GM21528 (cell line): ENCODE data around the gene MACROD2.
"Not testable (repeated sequence)": the region's sequence is repeated elsewhere in the genome, so short reads cannot be mapped to it uniquely, and the experiment has no call there.

Source experiments
- ATAC-seq: cut with Tn5 transposase; IDR thresholded peaks from one replicate; pipeline ENCODE4 v1.9.1; 2021; ENCODE audit warnings: mild to moderate bottlenecking, moderate library complexity; ENCODE audit not compliant: unreplicated experiment, low FRiP score

The MACROD2 gene

GRCh38 chr20:16011519-16011918 is 2016.2 kb downstream of the MACROD2 start:
- no peak for ATAC-seq

GRCh38 chr20:16012934-16013333 is 2017.6 kb downstream of the MACROD2 start:
- ATAC-seq = not testable (repeated sequence)

- no peak for ATAC-seq
Observed at GRCh38 chr20:16013631-16014030, 2018.3 kb downstream of the MACROD2 start.

- no peak for ATAC-seq
Observed at GRCh38 chr20:16014436-16014835, 2019.1 kb downstream of the MACROD2 start.

- no peak for ATAC-seq
Observed at GRCh38 chr20:16017656-16018055, 2022.3 kb downstream of the MACROD2 start.

- no peak for ATAC-seq
Observed at GRCh38 chr20:16018881-16019280, 2023.6 kb downstream of the MACROD2 start.

- ATAC-seq = no peak
Observed at GRCh38 chr20:16020971-16021370, 2025.7 kb downstream of the MACROD2 start.

- ATAC-seq = no peak
Observed at GRCh38 chr20:16025084-16025483, 2029.8 kb downstream of the MACROD2 start.

GRCh38 chr20:16027686-16028085 is 2032.4 kb downstream of the MACROD2 start:
- no peak for ATAC-seq

- ATAC-seq = no peak
Observed at GRCh38 chr20:16028923-16029322, 2033.6 kb downstream of the MACROD2 start.

- no peak for ATAC-seq
Observed at GRCh38 chr20:16030253-16030652, 2034.9 kb downstream of the MACROD2 start.

GRCh38 chr20:16035576-16035975 is 2040.3 kb downstream of the MACROD2 start:
- ATAC-seq = no peak

- ATAC-seq = no peak
Observed at GRCh38 chr20:16036331-16036730, 2041.0 kb downstream of the MACROD2 start.

GRCh38 chr20:16040742-16041141 is 2045.4 kb downstream of the MACROD2 start:
- ATAC-seq = no peak

GRCh38 chr20:16042731-16043130 is 2047.4 kb downstream of the MACROD2 start:
- no peak for ATAC-seq

- no peak for ATAC-seq
Observed at GRCh38 chr20:16043931-16044330, 2048.6 kb downstream of the MACROD2 start.

GRCh38 chr20:16048876-16049275 is 2053.6 kb downstream of the MACROD2 start:
- ATAC-seq = no peak

GRCh38 chr20:16049529-16050093 is 2054.3 kb downstream of the MACROD2 start:
- ATAC-seq = no peak

- no peak for ATAC-seq
Observed at GRCh38 chr20:16050366-16050765, 2055.1 kb downstream of the MACROD2 start.

GRCh38 chr20:16051968-16052367 is 2056.7 kb downstream of the MACROD2 start:
- no peak for ATAC-seq

GRCh38 chr20:16052456-16052855 is 2057.1 kb downstream of the MACROD2 start:
- ATAC-seq = no peak

- no peak for ATAC-seq
Observed at GRCh38 chr20:16054985-16055384, 2059.7 kb downstream of the MACROD2 start.

- ATAC-seq = no peak
Observed at GRCh38 chr20:16057651-16058050, 2062.3 kb downstream of the MACROD2 start.
